Heart left ventricle (tissue), 16 donors: ENCODE data around the gene PLEKHA4. TPM values are rescaled to one million over a fixed set of nuclear protein-coding genes. Genes with fewer than 3 reads are reported as not detected.

ENCODE experiments used
- ATAC-seq, 4 donors: fragments of 200-7000 bp; cut with Tn5 transposase; one replicate each; pipeline ENCODE4 v1.9.1; 2020 to 2022; ENCODE audit warnings: moderate library complexity in 4 of 4, mild to moderate bottlenecking in 3 of 4, moderate number of reproducible peaks in 1 of 4
- DNase-seq, 5 donors: peaks; one replicate each; pipeline ENCODE4 v3.0.0-alpha.2; 2020
- H3K27ac ChIP-seq, 12 donors: fragments of 200-600 bp; sonication (generic) in 4 of 12; one replicate each; pipeline versions ENCODE4 v1.5.0 to v1.8.0; 2016 to 2022; ENCODE audit warnings: mild to moderate bottlenecking in 2 of 12
- H3K27me3 ChIP-seq, 9 donors: fragments of 200-600 bp; sonication (generic) in 2 of 9; one replicate each; pipeline versions ENCODE4 v1.5.1 to v1.8.0; 2016 to 2022; ENCODE audit warnings: mild to moderate bottlenecking in 3 of 9
- H3K36me3 ChIP-seq, 9 donors: fragments of 200-600 bp; sonication (generic) in 2 of 9; one replicate each; pipeline versions ENCODE4 v1.5.0 to v1.8.0; 2018 to 2022; ENCODE audit warnings: mild to moderate bottlenecking in 2 of 9
- H3K4me1 ChIP-seq, 12 donors: fragments of 200-600 bp; sonication (generic) in 4 of 12; one replicate each; pipeline versions ENCODE4 v1.5.0 to v1.8.0; 2016 to 2022; ENCODE audit warnings: mild to moderate bottlenecking in 3 of 12
- H3K4me3 ChIP-seq, 12 donors: fragments of 200-600 bp; sonication (generic) in 4 of 12; one replicate each; pipeline versions ENCODE4 v1.5.0 to v1.8.0; 2017 to 2022; ENCODE audit warnings: mild to moderate bottlenecking in 9 of 12, moderate library complexity in 4 of 12
- H3K9me3 ChIP-seq, 12 donors: fragments of 200-600 bp; sonication (generic) in 4 of 12; one replicate each; pipeline versions ENCODE4 v1.5.0 to v1.8.0; 2016 to 2022; ENCODE audit warnings: mild to moderate bottlenecking in 1 of 12
- POLR2A ChIP-seq, 2 donors: fragments of 450-650 bp; IDR thresholded peaks; one replicate each; pipeline ENCODE4 v1.6.1; 2017; ENCODE audit warnings: antibody characterized with exemption in 2 of 2, mild to moderate bottlenecking in 2 of 2, moderate library complexity in 2 of 2
- WGBS, 4 donors: extraction: QIAGEN DNeasy Blood & Tissue Kit in 2 of 4; methylation state at CpG; one replicate each; pipeline versions ENCODE4 v1.1.5 to v1.1.7; 2013 to 2018; 5-methylcytosine and 5-hydroxymethylcytosine counted together
- intact Hi-C, 10 donors: fragments of 100-400 bp; cut with DNase I; formaldehyde crosslinking; loops; one replicate each; pipeline versions ENCODE4 v1.11.1 to v1.14.2; 2022
- polyA plus RNA-seq, 2 donors: library from polyadenylated mRNA; stranded (reverse); fragments of 200-250 nt; gene quantifications; one replicate each; pipeline ENCODE4 v1.2.3, GENCODE V29; 2013
- total RNA-seq, 9 donors: library from RNA; depleted of rRNA in 2 of 9; stranded (reverse); fragments of >200 nt in 2 of 9; fragmentation: NEBNext Ultra II Directional in 3 of 9; extraction: Animal tissue kit (Norgen Biotek cat#: 25700) in 3 of 9; gene quantifications; one replicate each; pipeline versions ENCODE4 v1.1.0 to v1.2.4, GENCODE V29; 2016 to 2023
- TF ChIP-seq, protein P1 (sequence below), 12 donors: fragments of 200-600 bp; sonication (generic) in 4 of 12; IDR thresholded peaks; one replicate each; pipeline versions ENCODE4 v1.5.0 to v1.8.0; 2018 to 2022; ENCODE audit warnings: antibody characterized with exemption in 12 of 12, mild to moderate bottlenecking in 5 of 12
- donor health status: ischemic (EF 13 %, LVEDD 7.1; RV severe dilation, severe dysfunction).
- donor health status: healthy with polysubstance abuse.
- donor health status: DM: no; HTN: yes; CAD: no.
- donor health status: DM: no; HTN: no; CAD: no.
- donor health status: ischemic (EF 25% LVEDD 6.9; RV normal size, moderate dysfunction).
- donor health status: ischemic (EF 25% LVEDD 5.7; RV mildly dilated, moderate dysfunction).
- donor health status: healthy.
- donor health status: DM: yes; HTN: yes; CAD: no.
- donor health status: ischemic (EF 35%, LVEDD 5.7; RV mildly dilated, moderate dysfunction).
- donor health status: nonischemic (EF 11% LVEDD 7.7; RV severe dilation, severe dysfunction).
- donor health status: DM: yes; HTN: yes; CAD: no.
- donor health status: PGD.
- donor health status: ischemic (EF 29% LVEDD 5.4; RV normal size, mild dysfunction).
- donor health status: nonischemic (EF 23%, LVEDD 6.1; RV moderate dilation, normal function).

PLEKHA4 gene
- total and polyA plus RNA-seq, 11 donors: 7.5 to 66.9 (median 28.6) TPM

DNA sequence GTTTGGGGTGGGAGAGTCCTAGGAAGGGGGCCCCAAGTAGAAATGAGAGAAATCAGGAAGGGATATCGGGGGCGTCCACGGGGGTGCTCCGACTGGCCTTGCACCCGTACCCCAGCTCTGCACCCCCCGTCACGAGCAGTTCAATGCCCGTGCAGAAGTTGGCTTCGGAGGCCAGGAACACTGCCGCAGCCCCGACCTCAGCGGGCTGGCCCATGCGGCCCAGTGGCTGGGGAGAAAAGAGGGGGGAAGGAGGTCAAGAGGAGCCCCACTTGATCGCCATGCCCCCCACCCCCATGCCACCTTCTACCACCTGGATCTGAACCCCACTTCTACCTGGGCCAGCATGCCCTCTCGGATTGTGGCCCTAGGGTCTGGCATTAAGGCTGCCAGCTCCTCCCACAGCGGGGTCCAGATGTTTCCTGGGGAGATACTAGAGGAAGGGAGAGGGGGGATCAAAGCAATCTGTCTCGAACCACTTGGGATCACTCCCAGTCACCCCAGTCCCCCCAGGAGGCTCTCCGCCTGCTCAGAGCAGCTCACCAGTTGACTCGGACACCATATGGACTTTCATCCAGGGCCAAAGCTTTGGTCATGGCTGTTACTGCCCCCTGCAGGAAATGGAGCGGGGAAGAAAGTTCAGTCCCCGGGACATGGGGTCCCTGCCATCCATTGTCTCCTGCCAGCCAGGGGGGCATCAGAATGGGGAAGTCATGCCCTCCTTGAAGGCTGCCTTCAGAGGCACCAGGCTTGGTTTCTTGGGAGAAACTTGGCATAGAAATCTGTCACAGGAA is 55.1 kb downstream of the PLEKHA4 start:
- Histone ChIP-seq H3K27ac (peak overlapping the region in 8 of 12 donors; percentile 83 to 96 (median 90)), H3K27me3 (no peaks in the 10 kb centered on the region), H3K9me3 (no peaks in the 10 kb centered on the region), H3K36me3 (no peaks in the 10 kb centered on the region), H3K4me3 (no peak overlapping the region), H3K4me1 (peaks cover 0 to 42% (median 18%) of the 10 kb centered on the region in 12 donors)
- DNase-seq (no peak), ATAC-seq (no peak)
- intact Hi-C loops: loop anchor here in 1 of 10 donors (2.0 kb wide), 1 partner anchor 19 kb away; no protein-coding TSS in a partner anchor
- TF ChIP-seq, protein P1, sequence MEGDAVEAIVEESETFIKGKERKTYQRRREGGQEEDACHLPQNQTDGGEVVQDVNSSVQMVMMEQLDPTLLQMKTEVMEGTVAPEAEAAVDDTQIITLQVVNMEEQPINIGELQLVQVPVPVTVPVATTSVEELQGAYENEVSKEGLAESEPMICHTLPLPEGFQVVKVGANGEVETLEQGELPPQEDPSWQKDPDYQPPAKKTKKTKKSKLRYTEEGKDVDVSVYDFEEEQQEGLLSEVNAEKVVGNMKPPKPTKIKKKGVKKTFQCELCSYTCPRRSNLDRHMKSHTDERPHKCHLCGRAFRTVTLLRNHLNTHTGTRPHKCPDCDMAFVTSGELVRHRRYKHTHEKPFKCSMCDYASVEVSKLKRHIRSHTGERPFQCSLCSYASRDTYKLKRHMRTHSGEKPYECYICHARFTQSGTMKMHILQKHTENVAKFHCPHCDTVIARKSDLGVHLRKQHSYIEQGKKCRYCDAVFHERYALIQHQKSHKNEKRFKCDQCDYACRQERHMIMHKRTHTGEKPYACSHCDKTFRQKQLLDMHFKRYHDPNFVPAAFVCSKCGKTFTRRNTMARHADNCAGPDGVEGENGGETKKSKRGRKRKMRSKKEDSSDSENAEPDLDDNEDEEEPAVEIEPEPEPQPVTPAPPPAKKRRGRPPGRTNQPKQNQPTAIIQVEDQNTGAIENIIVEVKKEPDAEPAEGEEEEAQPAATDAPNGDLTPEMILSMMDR (IDR thresholded peaks at IDR 0.05): peak in 5 of 12 donors; percentile 7 to 18 (median 14)
- no peak for TF ChIP-seq POLR2A (IDR thresholded peaks at IDR 0.05)
- WGBS, 4 donors: 89 to 93% (median 90%) methylated on average over 17 to 21 of the region's 21 CpGs

DNA sequence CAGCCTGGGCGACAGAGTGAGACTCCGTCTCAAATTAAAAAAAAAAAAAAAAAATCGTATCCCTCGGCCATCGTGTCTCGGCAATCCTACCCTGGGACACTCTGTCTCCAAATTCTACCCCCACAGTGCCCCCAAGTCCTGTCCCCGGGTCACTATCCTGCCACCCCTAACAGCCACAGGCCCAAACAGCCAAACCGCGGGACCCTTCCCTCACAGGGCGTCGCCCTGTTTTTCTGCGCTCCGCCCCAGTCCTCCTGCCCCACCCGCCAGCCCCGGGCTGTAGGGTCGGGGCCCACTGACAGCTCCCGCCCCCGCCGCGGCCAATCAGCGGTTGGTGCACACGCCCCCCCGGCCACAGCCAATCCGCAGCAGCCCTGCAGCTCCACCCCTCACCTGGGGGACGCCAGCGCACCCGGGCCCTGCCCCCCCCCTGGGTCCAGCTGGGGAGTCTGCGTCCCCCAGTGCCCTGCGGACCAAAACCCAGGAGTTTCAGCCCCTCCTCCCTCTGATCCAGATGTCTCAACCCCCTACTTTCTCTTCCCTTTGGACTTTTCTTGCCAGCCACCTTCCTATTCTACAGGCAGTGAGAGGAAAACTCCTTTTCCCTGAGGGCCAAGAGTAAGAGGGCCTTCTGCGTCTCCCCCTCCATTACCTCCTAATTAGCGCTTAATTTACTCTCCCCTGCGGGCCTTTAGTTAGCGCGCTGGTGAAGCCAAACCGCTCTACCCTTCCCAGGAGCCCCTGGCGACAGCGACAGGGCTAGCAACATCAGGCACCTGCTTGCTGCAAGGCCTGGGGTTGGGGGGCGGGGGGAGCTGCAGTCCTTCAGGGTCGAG is 56.1 kb downstream of the PLEKHA4 start:
- H3K9me3 ChIP-seq: no peaks in the 10 kb centered on the region
- WGBS, 4 donors: 6 to 12% (median 10%) methylated on average over 36 to 39 of the region's 39 CpGs
- peak overlapping the region; percentile 60 to 96 (median 90) for H3K27ac ChIP-seq
- ATAC-seq (peak; percentile 89 to 94 (median 92)), DNase-seq (peak; percentile 91 to 96 (median 93))
- H3K27me3 ChIP-seq: no peaks in the 10 kb centered on the region
- H3K36me3 ChIP-seq: peaks cover 0 to 3% (median 0%) of the 10 kb centered on the region in 9 donors
- TF ChIP-seq POLR2A (IDR thresholded peaks at IDR 0.05): peak; percentile 30 to 80
- TF ChIP-seq, protein P1 (IDR thresholded peaks at IDR 0.05): no peak
- intact Hi-C loops: loop anchor here in 1 of 10 donors (2.0 kb wide), 1 partner anchor 18 kb away; no protein-coding TSS in a partner anchor
- peaks cover 0 to 42% (median 18%) of the 10 kb centered on the region in 12 donors for H3K4me1 ChIP-seq
- H3K4me3 ChIP-seq: peak overlapping the region; percentile 45 to 76 (median 66)

DNA sequence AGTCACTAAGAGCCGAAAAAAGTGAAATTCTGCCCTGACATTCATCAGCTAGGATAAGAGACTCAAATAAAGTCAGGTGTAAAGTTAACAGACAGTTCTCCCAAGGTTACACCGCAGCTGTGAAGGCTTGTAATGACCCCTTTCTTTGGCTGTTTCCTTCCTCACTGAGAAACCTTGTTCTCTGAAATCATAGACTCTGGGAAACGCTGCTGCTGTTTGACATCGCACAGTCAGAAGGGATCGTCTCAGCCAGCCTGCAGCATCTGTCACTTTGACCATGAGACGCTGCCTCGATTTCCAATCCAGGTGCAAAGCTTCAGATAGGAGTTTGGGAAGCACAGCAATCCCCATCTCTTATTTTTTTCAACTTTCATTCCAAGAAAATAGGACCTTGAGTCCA is 58.3 kb downstream of the PLEKHA4 start:
- Histone ChIP-seq H3K4me3 (peak overlapping the region in 11 of 12 donors; percentile 45 to 76 (median 67)), H3K4me1 (peaks cover 0 to 32% (median 15%) of the 10 kb centered on the region in 12 donors), H3K27ac (peak overlapping the region in 11 of 12 donors; percentile 61 to 96 (median 90)), H3K27me3 (no peaks in the 10 kb centered on the region), H3K9me3 (no peaks in the 10 kb centered on the region), H3K36me3 (peaks cover 0 to 3% (median 0%) of the 10 kb centered on the region in 9 donors)
- DNase-seq: no peak
- TF ChIP-seq, protein P1 (IDR thresholded peaks at IDR 0.05): no peak
- no peak for TF ChIP-seq POLR2A (IDR thresholded peaks at IDR 0.05)
- 14 to 19% (median 17%) methylated on average over 7 of the region's 7 CpGs for WGBS, 4 donors
- no peak for ATAC-seq
- intact Hi-C loops: loop anchor here in 1 of 10 donors (2.0 kb wide), 1 partner anchor 13 kb away; no protein-coding TSS in a partner anchor
